DOHH2 (cell line): ENCODE results near the gene GAREM1.

Experiments used
- EZH2phosphoT487 ChIP-seq: fragments of 200-600 bp; sonication (generic); IDR thresholded peaks from 2 replicates; pipeline ENCODE4 v1.6.1; 2017; ENCODE audit warnings: borderline replicate concordance, mild to moderate bottlenecking, antibody characterized with exemption, low read length, moderate library complexity, mixed read lengths
- TF ChIP-seq, protein P1 (sequence below): fragments of 200-600 bp; sonication (generic); IDR thresholded peaks from one replicate; pipeline ENCODE4 v1.5.1; 2014; ENCODE audit warnings: antibody characterized with exemption, mild to moderate bottlenecking, low read depth, low read length; ENCODE audit not compliant: poor library complexity, severe bottlenecking

DNA sequence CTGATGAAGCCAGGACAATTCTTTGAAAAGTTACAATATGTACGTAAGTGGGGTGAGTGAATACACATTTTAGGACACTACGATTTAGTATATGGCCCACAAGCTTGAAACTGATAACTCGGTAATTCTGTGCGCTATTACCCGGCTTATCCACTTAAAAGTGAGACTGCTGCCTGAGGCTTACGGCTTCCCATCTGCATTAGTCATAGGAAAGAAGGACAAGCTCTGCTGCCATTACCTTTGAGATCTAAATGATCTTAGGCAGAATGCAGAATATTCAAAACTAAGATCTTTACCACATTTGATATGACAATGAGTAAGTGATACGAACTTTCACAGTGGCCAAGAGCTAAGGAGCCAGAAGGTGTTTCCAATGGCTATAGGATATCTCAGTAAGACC is 133.3 kb downstream of the GAREM1 start:
- TF ChIP-seq, protein P1, sequence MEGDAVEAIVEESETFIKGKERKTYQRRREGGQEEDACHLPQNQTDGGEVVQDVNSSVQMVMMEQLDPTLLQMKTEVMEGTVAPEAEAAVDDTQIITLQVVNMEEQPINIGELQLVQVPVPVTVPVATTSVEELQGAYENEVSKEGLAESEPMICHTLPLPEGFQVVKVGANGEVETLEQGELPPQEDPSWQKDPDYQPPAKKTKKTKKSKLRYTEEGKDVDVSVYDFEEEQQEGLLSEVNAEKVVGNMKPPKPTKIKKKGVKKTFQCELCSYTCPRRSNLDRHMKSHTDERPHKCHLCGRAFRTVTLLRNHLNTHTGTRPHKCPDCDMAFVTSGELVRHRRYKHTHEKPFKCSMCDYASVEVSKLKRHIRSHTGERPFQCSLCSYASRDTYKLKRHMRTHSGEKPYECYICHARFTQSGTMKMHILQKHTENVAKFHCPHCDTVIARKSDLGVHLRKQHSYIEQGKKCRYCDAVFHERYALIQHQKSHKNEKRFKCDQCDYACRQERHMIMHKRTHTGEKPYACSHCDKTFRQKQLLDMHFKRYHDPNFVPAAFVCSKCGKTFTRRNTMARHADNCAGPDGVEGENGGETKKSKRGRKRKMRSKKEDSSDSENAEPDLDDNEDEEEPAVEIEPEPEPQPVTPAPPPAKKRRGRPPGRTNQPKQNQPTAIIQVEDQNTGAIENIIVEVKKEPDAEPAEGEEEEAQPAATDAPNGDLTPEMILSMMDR: no peak
- TF ChIP-seq EZH2phosphoT487: no peak
